Upper lobe of left lung (tissue), 6 donors: Measurements from ENCODE around the gene HSD3B2. TPM values are rescaled to one million over a fixed set of nuclear protein-coding genes. Genes with fewer than 3 reads are reported as not detected.

Experiments used
- ATAC-seq, 2 donors: fragments of 200-7000 bp; cut with Tn5 transposase; one replicate each; pipeline ENCODE4 v1.9.1; 2022; ENCODE audit warnings: mild to moderate bottlenecking in 2 of 2, moderate library complexity in 2 of 2; ENCODE audit not compliant: low FRiP score in 2 of 2
- DNase-seq, 2 donors: peaks; one replicate each; pipeline ENCODE4 v3.0.0-alpha.2; 2019 to 2020
- H3K27ac ChIP-seq, 4 donors: fragments of 200-600 bp; sonication (generic); one replicate each; pipeline ENCODE4 v1.5.1; 2016 to 2019
- H3K27me3 ChIP-seq, 4 donors: fragments of 200-600 bp; sonication (generic); one replicate each; pipeline ENCODE4 v1.5.1; 2017 to 2019
- H3K36me3 ChIP-seq, 4 donors: fragments of 200-600 bp; sonication (generic); one replicate each; pipeline ENCODE4 v1.5.1; 2016 to 2019
- H3K4me1 ChIP-seq, 4 donors: fragments of 200-600 bp; sonication (generic); one replicate each; pipeline ENCODE4 v1.5.1; 2018 to 2019
- H3K4me3 ChIP-seq, 4 donors: fragments of 200-600 bp; sonication (generic); one replicate each; pipeline ENCODE4 v1.5.1; 2017 to 2019; ENCODE audit warnings: mild to moderate bottlenecking in 2 of 4, moderate library complexity in 1 of 4
- H3K9me3 ChIP-seq, 4 donors: fragments of 200-600 bp; sonication (generic); one replicate each; pipeline ENCODE4 v1.5.1; 2018 to 2019
- CTCF ChIP-seq, 6 experiments: fragments of 450-650 bp in 4 of 6; fragments of 200-600 bp in 2 of 6; sonication (generic) in 2 of 6; IDR thresholded peaks; one replicate each; pipeline ENCODE4 v1.5.1; 2016 to 2019; ENCODE audit warnings: antibody characterized with exemption in 6 of 6
- EP300 ChIP-seq, 4 donors: sonication (generic); formaldehyde crosslinking; IDR thresholded peaks; one replicate each; pipeline ENCODE4 v1.5.1; 2017; ENCODE audit warnings: antibody characterized with exemption in 4 of 4, control low read depth in 2 of 4
- POLR2A ChIP-seq, 4 donors: fragments of 450-650 bp; IDR thresholded peaks; one replicate each; pipeline ENCODE4 v1.5.1; 2016 to 2017; ENCODE audit warnings: antibody characterized with exemption in 4 of 4, mild to moderate bottlenecking in 2 of 4
- POLR2AphosphoS5 ChIP-seq, 2 donors: sonication (generic); formaldehyde crosslinking; IDR thresholded peaks; one replicate each; pipeline ENCODE4 v1.5.1; 2017; ENCODE audit warnings: antibody characterized with exemption in 2 of 2
- WGBS, 2 donors: methylation state at CpG; one replicate each; pipeline ENCODE4 v1.1.5; 2017 to 2018; 5-methylcytosine and 5-hydroxymethylcytosine counted together
- total RNA-seq, 6 donors: library from RNA; depleted of rRNA in 4 of 6; stranded (reverse); fragments of >200 nt in 4 of 6; gene quantifications; one replicate each; pipeline versions ENCODE4 v1.1.0 to v1.2.1, GENCODE V29; 2016 to 2021
- donor health status: DM: no; HTN: no; CAD: no; lungs with moderate emphysema.
- donor health status: DM: no; HTN: yes; CAD: no; lungs with severe emphysema.

HSD3B2 gene
- total RNA-seq, 6 donors from 2014 or later = 2.1 TPM; not detected in 4

- Histone ChIP-seq H3K4me3 (no peak overlapping the region), H3K36me3 (no peaks in the 10 kb centered on the region), H3K4me1 (no peaks in the 10 kb centered on the region), H3K27me3 (no peaks in the 10 kb centered on the region), H3K9me3 (no peaks in the 10 kb centered on the region), H3K27ac (no peak overlapping the region)
- no peak for TF ChIP-seq POLR2AphosphoS5 (IDR thresholded peaks at IDR 0.05)
- no peak for TF ChIP-seq EP300 (IDR thresholded peaks at IDR 0.05)
- TF ChIP-seq POLR2A (IDR thresholded peaks at IDR 0.05) = no peak
- TF ChIP-seq CTCF (IDR thresholded peaks at IDR 0.05) = no peak
- ATAC-seq = no peak
- no peak for DNase-seq
- WGBS, 2 donors = 89% methylated on average over 1 of the region's 1 CpG
These were observed 20.9 kb upstream of the HSD3B2 start for GRCh38 chr1:119394085-119394484.

- Histone ChIP-seq H3K36me3 (no peaks in the 10 kb centered on the region), H3K4me1 (no peaks in the 10 kb centered on the region), H3K27me3 (no peaks in the 10 kb centered on the region), H3K9me3 (no peaks in the 10 kb centered on the region), H3K4me3 (no peak overlapping the region), H3K27ac (no peak overlapping the region)
- no peak for TF ChIP-seq EP300 (IDR thresholded peaks at IDR 0.05)
- TF ChIP-seq CTCF (IDR thresholded peaks at IDR 0.05) = no peak
- TF ChIP-seq POLR2AphosphoS5 (IDR thresholded peaks at IDR 0.05) = no peak
- TF ChIP-seq POLR2A (IDR thresholded peaks at IDR 0.05) = no peak
- ATAC-seq (no peak), DNase-seq (no peak)
These were observed 18.0 kb upstream of the HSD3B2 start for GRCh38 chr1:119396982-119397381.

- H3K4me3 ChIP-seq = no peak overlapping the region
- TF ChIP-seq POLR2AphosphoS5 (IDR thresholded peaks at IDR 0.05) = no peak
- H3K4me1 ChIP-seq = no peaks in the 10 kb centered on the region
- no peak for ATAC-seq
- no peak for DNase-seq
- WGBS, 2 donors = 72% methylated on average over 3 of the region's 3 CpGs
- no peaks in the 10 kb centered on the region for H3K36me3 ChIP-seq
- H3K27me3 ChIP-seq = no peaks in the 10 kb centered on the region
- no peak overlapping the region for H3K27ac ChIP-seq
- H3K9me3 ChIP-seq = no peaks in the 10 kb centered on the region
These were observed 17.0 kb upstream of the HSD3B2 start for GRCh38 chr1:119397986-119398385.

GRCh38 chr1:119404736-119405135 lies 10.2 kb upstream of the HSD3B2 start:
- Histone ChIP-seq H3K4me1 (no peaks in the 10 kb centered on the region), H3K9me3 (no peaks in the 10 kb centered on the region), H3K27me3 (no peaks in the 10 kb centered on the region), H3K27ac (no peak overlapping the region), H3K36me3 (no peaks in the 10 kb centered on the region), H3K4me3 (no peak overlapping the region)
- 19 to 37% methylated on average over 2 of the region's 2 CpGs for WGBS, 2 donors
- TF ChIP-seq EP300 (IDR thresholded peaks at IDR 0.05) = no peak
- TF ChIP-seq POLR2A (IDR thresholded peaks at IDR 0.05) = no peak
- no peak for TF ChIP-seq POLR2AphosphoS5 (IDR thresholded peaks at IDR 0.05)
- TF ChIP-seq CTCF (IDR thresholded peaks at IDR 0.05) = no peak
- ATAC-seq (no peak), DNase-seq (no peak)

DNA sequence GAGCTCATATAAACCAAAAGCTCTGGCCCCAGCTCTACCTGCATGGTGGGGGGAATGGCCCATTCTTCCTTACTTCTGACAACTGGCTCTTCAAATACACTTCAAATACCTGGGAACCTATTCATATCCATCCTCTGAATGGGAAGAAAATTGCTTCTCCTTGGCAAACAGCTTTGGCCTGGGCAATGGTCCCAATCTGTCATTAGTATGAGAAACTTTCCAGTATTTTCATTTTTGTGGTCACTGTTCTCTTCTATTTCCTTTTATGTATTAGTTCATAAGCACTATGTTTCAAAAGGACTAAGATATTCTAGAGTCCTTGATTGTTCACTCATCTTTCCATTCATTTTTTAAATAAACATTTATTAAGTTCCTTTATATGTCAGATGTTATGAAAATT lies 5.2 kb upstream of the HSD3B2 start:
- H3K4me1 ChIP-seq = no peaks in the 10 kb centered on the region
- TF ChIP-seq POLR2A (IDR thresholded peaks at IDR 0.05) (no peak), EP300 (IDR thresholded peaks at IDR 0.05) (no peak), CTCF (IDR thresholded peaks at IDR 0.05) (no peak), POLR2AphosphoS5 (IDR thresholded peaks at IDR 0.05) (no peak)
- H3K36me3 ChIP-seq = no peaks in the 10 kb centered on the region
- no peaks in the 10 kb centered on the region for H3K27me3 ChIP-seq
- no peaks in the 10 kb centered on the region for H3K9me3 ChIP-seq
- no peak overlapping the region for H3K4me3 ChIP-seq
- H3K27ac ChIP-seq = no peak overlapping the region
- DNase-seq = no peak
- ATAC-seq = no peak
